Liver (tissue), 9 donors: ENCODE results near the gene GBX1. TPM values are rescaled to one million over a fixed set of nuclear protein-coding genes. Genes with fewer than 3 reads are reported as not detected.

ENCODE experiments used
- DNase-seq: peaks from one replicate; pipeline ENCODE4 v3.0.0-alpha.2; 2017; ENCODE audit warnings: low spot score
- H3K27ac ChIP-seq, 2 donors: one replicate each; pipeline ENCODE4 v1.7.0; 2013; ENCODE audit warnings: inconsistent platforms in 2 of 2, low read length in 2 of 2, control low read depth in 1 of 2, low read depth in 1 of 2, mild to moderate bottlenecking in 1 of 2
- H3K27me3 ChIP-seq, 4 donors: one replicate each; pipeline versions ENCODE4 v1.6.1 to v1.7.0; 2013; ENCODE audit warnings: low read length in 3 of 4, inconsistent platforms in 1 of 4, mild to moderate bottlenecking in 1 of 4, moderate library complexity in 1 of 4; ENCODE audit not compliant: control insufficient read depth in 4 of 4, insufficient read depth in 4 of 4
- H3K36me3 ChIP-seq, 4 donors: one replicate each; pipeline versions ENCODE4 v1.6.1 to v1.7.0; 2013; ENCODE audit warnings: low read length in 3 of 4, mild to moderate bottlenecking in 3 of 4, low read depth in 1 of 4, moderate library complexity in 1 of 4; ENCODE audit not compliant: control insufficient read depth in 4 of 4, insufficient read depth in 3 of 4
- H3K4me1 ChIP-seq, 4 donors: one replicate each; pipeline versions ENCODE4 v1.6.1 to v1.7.0; 2013; ENCODE audit warnings: low read length in 3 of 4, mild to moderate bottlenecking in 3 of 4, moderate library complexity in 1 of 4; ENCODE audit not compliant: control insufficient read depth in 4 of 4, insufficient read depth in 4 of 4
- H3K4me3 ChIP-seq, 3 donors: one replicate each; pipeline versions ENCODE4 v1.6.1 to v1.7.0; 2013; ENCODE audit warnings: low read length in 3 of 3, control low read depth in 1 of 3, low read depth in 1 of 3, mild to moderate bottlenecking in 1 of 3
- H3K9ac ChIP-seq, 2 donors: one replicate each; pipeline ENCODE4 v1.7.0; 2013; ENCODE audit warnings: low read length in 2 of 2, mild to moderate bottlenecking in 2 of 2, moderate library complexity in 2 of 2, control low read depth in 1 of 2, low read depth in 1 of 2
- H3K9me3 ChIP-seq, 4 donors: one replicate each; pipeline versions ENCODE4 v1.6.1 to v1.7.0; 2013; ENCODE audit warnings: low read length in 3 of 4; ENCODE audit not compliant: control insufficient read depth in 4 of 4
- EGR1 ChIP-seq, 2 donors: IDR thresholded peaks; 2 replicates each; pipeline ENCODE4 v1.6.1; 2016 to 2018; ENCODE audit warnings: antibody characterized with exemption in 2 of 2, low read depth in 2 of 2
- FOXA2 ChIP-seq: IDR thresholded peaks from 2 replicates; pipeline ENCODE4 v1.6.1; 2016; ENCODE audit warnings: antibody characterized with exemption
- GABPA ChIP-seq, 2 donors: IDR thresholded peaks in 1 of 2; conservative IDR thresholded peaks in 1 of 2; 2 replicates each; pipeline ENCODE4 v1.6.1; 2016; ENCODE audit warnings: antibody characterized with exemption in 2 of 2, mild to moderate bottlenecking in 1 of 2, moderate library complexity in 1 of 2
- HNF4A ChIP-seq, 2 donors: conservative IDR thresholded peaks; 2 replicates each; pipeline ENCODE4 v1.6.1; 2016; ENCODE audit warnings: antibody characterized with exemption in 2 of 2, mild to moderate bottlenecking in 2 of 2
- HNF4G ChIP-seq: IDR thresholded peaks from 2 replicates; pipeline ENCODE4 v1.6.1; 2016; ENCODE audit warnings: antibody characterized with exemption
- RAD21 ChIP-seq, 2 donors: IDR thresholded peaks; 2 replicates each; pipeline ENCODE4 v1.6.1; 2016; ENCODE audit warnings: antibody characterized with exemption in 2 of 2, mild to moderate bottlenecking in 2 of 2
- RXRA ChIP-seq, 2 donors: IDR thresholded peaks; 2 replicates each; pipeline ENCODE4 v1.6.1; 2017 to 2018; ENCODE audit warnings: antibody characterized with exemption in 2 of 2, mild to moderate bottlenecking in 1 of 2
- SP1 ChIP-seq: IDR thresholded peaks from 2 replicates; pipeline ENCODE4 v1.6.1; 2018; ENCODE audit warnings: antibody characterized with exemption, mild to moderate bottlenecking
- TAF1 ChIP-seq: conservative IDR thresholded peaks from 2 replicates; pipeline ENCODE4 v1.6.1; 2016; ENCODE audit warnings: antibody characterized with exemption, mild to moderate bottlenecking
- YY1 ChIP-seq: IDR thresholded peaks from 2 replicates; pipeline ENCODE4 v1.6.1; 2016; ENCODE audit warnings: antibody characterized with exemption, mild to moderate bottlenecking
- ZBTB33 ChIP-seq: IDR thresholded peaks from 2 replicates; pipeline ENCODE4 v1.6.1; 2016; ENCODE audit warnings: antibody characterized with exemption
- WGBS: extraction: QIAGEN DNeasy Blood & Tissue Kit; methylation state at CpG from one replicate; pipeline ENCODE4 v1.1.7; 2013; 5-methylcytosine and 5-hydroxymethylcytosine counted together
- polyA plus RNA-seq, 2 donors: library from polyadenylated mRNA; stranded (reverse) in 1 of 2; unstranded in 1 of 2; fragments of 200-250 nt in 1 of 2; fragments of >200 nt in 1 of 2; fragmentation: Nextera tagmentation in 1 of 2; extraction: Ambion mirVana in 1 of 2; gene quantifications; one replicate each; pipeline versions ENCODE4 v1.2.1 to v1.2.3, GENCODE V29; 2013 to 2015
- total RNA-seq, 2 donors: library from RNA; depleted of rRNA; stranded (reverse); fragments of >200 nt; gene quantifications; one replicate each; pipeline ENCODE4 v1.2.3, GENCODE V29; 2014
- TF ChIP-seq, protein P1 (sequence below): IDR thresholded peaks from 2 replicates; pipeline ENCODE4 v1.6.1; 2016; ENCODE audit warnings: antibody characterized with exemption
- TF ChIP-seq, protein P2 (sequence below): IDR thresholded peaks from 2 replicates; pipeline ENCODE4 v1.6.1; 2016; ENCODE audit warnings: antibody characterized with exemption, mild to moderate bottlenecking
- TF ChIP-seq, protein P3 (sequence below): fragments of 150-350 bp; IDR thresholded peaks from 2 replicates; pipeline ENCODE4 v1.5.1; 2017; ENCODE audit warnings: improper control_type of control experiment, low read depth, low read length; ENCODE audit not compliant: missing input control
- donor health status: healthy.
- donor health status: healthy.
- donor health status: healthy.
- donor health status: healthy.
- donor health status: healthy.

The GBX1 gene
- total and polyA plus RNA-seq, 4 donors = not detected

DNA sequence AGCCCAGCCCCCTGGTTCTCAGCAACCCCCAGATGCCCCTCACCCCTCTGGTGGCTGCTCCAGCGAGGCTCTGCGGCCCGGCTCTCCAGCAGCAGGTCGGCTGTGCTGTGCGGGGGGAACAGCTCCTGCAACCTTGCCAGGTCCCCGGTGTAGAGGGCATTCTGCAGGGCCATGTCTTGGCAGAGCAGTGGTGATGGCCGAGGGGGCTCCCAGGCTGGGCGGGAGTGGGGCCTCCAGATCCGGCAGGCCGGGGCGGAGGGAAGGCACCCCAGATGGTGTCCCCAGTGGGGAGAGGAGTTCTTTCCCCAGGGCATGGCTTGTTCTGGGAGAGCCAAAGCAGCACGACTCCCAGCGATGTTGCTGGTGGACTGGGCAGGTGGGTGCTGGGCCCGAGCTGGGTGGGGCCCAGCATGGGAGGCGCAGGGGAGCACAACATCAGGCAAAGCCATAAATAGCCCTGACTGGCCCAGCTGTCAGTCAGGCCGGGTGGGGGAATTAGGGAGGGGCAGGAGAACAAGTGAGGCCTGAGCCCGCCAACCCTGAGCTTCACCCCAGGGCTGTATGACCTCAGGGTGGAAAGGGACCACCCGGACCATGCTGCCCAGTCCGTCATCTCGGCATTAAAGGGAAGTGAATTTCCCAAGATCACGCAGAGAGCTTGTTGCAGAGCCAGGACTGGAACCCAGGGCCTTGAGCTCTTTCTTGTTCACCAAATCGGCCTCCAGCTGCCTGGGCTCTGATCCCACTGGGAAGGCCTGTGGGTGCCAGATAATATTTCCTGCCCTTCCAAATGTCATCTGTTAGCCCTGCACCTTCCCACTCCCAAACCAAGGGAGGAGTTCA lies 20.1 kb upstream of the GBX1 start:
- Histone ChIP-seq H3K4me3 (no peak overlapping the region), H3K27me3 (no peaks in the 10 kb centered on the region), H3K9ac (no peak overlapping the region), H3K4me1 (no peaks in the 10 kb centered on the region), H3K27ac (no peak overlapping the region), H3K36me3 (no peaks in the 10 kb centered on the region), H3K9me3 (no peaks in the 10 kb centered on the region)
- TF ChIP-seq YY1 = no peak
- TF ChIP-seq, protein P1, sequence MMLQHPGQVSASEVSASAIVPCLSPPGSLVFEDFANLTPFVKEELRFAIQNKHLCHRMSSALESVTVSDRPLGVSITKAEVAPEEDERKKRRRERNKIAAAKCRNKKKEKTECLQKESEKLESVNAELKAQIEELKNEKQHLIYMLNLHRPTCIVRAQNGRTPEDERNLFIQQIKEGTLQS = no peak
- no peak for TF ChIP-seq FOXA2
- TF ChIP-seq, protein P2, sequence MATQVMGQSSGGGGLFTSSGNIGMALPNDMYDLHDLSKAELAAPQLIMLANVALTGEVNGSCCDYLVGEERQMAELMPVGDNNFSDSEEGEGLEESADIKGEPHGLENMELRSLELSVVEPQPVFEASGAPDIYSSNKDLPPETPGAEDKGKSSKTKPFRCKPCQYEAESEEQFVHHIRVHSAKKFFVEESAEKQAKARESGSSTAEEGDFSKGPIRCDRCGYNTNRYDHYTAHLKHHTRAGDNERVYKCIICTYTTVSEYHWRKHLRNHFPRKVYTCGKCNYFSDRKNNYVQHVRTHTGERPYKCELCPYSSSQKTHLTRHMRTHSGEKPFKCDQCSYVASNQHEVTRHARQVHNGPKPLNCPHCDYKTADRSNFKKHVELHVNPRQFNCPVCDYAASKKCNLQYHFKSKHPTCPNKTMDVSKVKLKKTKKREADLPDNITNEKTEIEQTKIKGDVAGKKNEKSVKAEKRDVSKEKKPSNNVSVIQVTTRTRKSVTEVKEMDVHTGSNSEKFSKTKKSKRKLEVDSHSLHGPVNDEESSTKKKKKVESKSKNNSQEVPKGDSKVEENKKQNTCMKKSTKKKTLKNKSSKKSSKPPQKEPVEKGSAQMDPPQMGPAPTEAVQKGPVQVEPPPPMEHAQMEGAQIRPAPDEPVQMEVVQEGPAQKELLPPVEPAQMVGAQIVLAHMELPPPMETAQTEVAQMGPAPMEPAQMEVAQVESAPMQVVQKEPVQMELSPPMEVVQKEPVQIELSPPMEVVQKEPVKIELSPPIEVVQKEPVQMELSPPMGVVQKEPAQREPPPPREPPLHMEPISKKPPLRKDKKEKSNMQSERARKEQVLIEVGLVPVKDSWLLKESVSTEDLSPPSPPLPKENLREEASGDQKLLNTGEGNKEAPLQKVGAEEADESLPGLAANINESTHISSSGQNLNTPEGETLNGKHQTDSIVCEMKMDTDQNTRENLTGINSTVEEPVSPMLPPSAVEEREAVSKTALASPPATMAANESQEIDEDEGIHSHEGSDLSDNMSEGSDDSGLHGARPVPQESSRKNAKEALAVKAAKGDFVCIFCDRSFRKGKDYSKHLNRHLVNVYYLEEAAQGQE = no peak
- no peak for TF ChIP-seq ZBTB33
- no peak for TF ChIP-seq GABPA (IDR thresholded peaks at IDR 0.05 in 1 of 2, conservative IDR thresholded peaks at IDR 0.05 in 1 of 2)
- no peak for TF ChIP-seq RXRA (IDR thresholded peaks at IDR 0.05)
- TF ChIP-seq SP1 = no peak
- no peak for TF ChIP-seq HNF4G
- no peak for TF ChIP-seq HNF4A (conservative IDR thresholded peaks at IDR 0.05)
- no peak for TF ChIP-seq RAD21 (IDR thresholded peaks at IDR 0.05)
- no peak for TF ChIP-seq EGR1 (IDR thresholded peaks at IDR 0.05; ENCODE audit: low read depth in 2 of 2)
- no peak for DNase-seq
- 84% methylated on average over 22 of the region's 22 CpGs for WGBS

DNA sequence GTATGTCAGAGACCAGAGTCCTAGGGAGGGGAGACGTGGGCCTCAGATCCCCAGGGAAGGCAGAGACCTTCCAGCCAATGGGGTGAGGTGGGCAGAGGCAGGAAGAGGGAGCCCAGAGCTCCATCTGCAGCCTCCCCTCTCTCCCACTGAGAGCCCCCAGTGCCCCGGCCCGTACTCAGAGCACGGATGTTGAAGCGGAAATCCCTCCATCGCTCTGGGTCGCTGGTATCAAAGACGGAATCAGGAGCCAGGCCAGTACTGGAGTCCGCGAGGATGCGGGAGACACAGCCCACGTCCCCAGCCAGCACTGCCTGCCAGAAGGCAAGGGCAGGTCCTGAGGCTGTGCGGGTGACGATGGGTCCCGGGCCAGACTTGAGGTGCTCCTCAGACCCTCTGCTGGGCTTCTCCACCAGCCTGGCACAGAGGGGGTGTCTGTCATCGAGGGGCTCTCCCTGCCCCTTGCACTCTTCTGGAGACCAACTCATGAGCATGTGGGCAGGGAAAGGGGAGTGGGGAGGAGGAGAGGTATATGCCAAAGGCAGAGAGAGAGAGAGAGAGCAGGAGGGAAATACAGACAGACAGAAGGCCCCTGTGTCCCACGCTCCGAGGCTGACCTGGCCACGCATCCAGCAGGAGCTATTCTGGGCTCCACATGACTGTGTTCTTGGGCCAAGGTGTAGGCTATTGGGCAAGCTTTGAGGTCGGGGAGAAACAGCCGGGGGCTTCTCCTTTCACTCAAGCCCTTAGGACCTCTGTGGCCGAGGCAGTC lies 19.3 kb upstream of the GBX1 start, which contains the start of gene ASB10:
ASB10 (minus strand) TSS at position 611 of the 769 bp plus-strand sequence; CDS start at position 491, 120 bp downstream.
- Histone ChIP-seq H3K9me3 (no peaks in the 10 kb centered on the region), H3K4me1 (no peaks in the 10 kb centered on the region), H3K27ac (no peak within 1 kb of the TSS), H3K36me3 (no peaks in the 10 kb centered on the region), H3K9ac (no peak within 1 kb of the TSS), H3K27me3 (no peaks in the 10 kb centered on the region), H3K4me3 (no peak within 1 kb of the TSS)
- TF ChIP-seq TAF1 (no peak), SP1 (no peak), HNF4G (no peak)
- TF ChIP-seq, protein P3, sequence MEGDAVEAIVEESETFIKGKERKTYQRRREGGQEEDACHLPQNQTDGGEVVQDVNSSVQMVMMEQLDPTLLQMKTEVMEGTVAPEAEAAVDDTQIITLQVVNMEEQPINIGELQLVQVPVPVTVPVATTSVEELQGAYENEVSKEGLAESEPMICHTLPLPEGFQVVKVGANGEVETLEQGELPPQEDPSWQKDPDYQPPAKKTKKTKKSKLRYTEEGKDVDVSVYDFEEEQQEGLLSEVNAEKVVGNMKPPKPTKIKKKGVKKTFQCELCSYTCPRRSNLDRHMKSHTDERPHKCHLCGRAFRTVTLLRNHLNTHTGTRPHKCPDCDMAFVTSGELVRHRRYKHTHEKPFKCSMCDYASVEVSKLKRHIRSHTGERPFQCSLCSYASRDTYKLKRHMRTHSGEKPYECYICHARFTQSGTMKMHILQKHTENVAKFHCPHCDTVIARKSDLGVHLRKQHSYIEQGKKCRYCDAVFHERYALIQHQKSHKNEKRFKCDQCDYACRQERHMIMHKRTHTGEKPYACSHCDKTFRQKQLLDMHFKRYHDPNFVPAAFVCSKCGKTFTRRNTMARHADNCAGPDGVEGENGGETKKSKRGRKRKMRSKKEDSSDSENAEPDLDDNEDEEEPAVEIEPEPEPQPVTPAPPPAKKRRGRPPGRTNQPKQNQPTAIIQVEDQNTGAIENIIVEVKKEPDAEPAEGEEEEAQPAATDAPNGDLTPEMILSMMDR = no peak
- TF ChIP-seq, protein P1 = no peak
- 90% methylated on average over 22 of the region's 22 CpGs for WGBS
- no peak for DNase-seq
